Activated CD4-positive, CD25-positive, alpha-beta regulatory T cell treated with anti-CD3 and anti-CD28 coated beads, Interleukin-2, amount 50 U/mL, for 24 hours (primary cell): ENCODE data around the gene TMEM179B.
"Not testable (repeated sequence)": the region's sequence is repeated elsewhere in the genome, so short reads cannot be mapped to it uniquely, and the experiment has no call there.

Experiments
- ATAC-seq, 2 donors: fragments of 150-1000 bp; cut with Tn5 transposase; one replicate each; pipeline ENCODE4 v1.10.0; 2021; ENCODE audit warnings: mild to moderate bottlenecking in 1 of 2, moderate library complexity in 1 of 2

TMEM179B gene, protein sequence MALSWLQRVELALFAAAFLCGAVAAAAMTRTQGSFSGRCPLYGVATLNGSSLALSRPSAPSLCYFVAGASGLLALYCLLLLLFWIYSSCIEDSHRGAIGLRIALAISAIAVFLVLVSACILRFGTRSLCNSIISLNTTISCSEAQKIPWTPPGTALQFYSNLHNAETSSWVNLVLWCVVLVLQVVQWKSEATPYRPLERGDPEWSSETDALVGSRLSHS

DNA sequence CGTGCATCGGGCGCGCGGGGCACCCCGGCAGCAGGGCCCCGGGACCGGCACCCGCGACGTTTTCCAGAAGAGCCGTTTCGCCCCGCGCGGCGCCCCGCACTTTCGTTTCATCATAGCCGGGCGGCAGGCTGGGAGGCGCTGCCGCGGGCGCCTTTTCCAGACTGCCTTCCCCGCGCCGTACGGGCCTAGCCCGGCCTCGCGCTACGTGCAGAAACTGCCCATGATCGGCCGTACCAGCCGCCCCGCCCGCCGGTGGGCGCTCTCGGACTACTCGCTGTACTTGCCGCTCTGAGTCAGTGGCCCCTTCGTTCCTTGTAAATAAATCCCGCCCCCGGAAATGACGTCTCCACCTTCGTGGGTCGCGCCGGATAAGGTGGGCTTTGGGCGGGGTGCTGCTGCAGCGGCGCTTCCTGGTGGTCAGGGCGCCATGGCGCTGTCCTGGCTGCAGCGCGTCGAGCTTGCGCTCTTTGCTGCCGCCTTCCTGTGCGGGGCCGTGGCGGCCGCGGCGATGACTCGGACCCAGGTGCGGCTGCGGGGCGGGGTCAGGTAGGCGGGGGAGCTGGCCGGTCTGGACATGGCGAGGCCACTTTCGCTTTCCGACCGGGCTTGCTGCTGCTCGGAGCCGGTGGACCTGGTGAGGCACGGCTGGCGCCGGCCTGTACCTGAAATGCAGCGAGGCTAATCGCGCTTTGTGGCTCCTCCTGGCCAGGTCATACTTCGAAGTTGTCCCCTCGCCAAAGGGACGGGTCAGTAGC lies at the start of gene TMEM179B:
TMEM179B (plus strand) TSS at position 398 of the 755 bp plus-strand sequence; CDS start at position 428, 30 bp downstream.
- peak; percentile 81 to 82 for ATAC-seq

DNA sequence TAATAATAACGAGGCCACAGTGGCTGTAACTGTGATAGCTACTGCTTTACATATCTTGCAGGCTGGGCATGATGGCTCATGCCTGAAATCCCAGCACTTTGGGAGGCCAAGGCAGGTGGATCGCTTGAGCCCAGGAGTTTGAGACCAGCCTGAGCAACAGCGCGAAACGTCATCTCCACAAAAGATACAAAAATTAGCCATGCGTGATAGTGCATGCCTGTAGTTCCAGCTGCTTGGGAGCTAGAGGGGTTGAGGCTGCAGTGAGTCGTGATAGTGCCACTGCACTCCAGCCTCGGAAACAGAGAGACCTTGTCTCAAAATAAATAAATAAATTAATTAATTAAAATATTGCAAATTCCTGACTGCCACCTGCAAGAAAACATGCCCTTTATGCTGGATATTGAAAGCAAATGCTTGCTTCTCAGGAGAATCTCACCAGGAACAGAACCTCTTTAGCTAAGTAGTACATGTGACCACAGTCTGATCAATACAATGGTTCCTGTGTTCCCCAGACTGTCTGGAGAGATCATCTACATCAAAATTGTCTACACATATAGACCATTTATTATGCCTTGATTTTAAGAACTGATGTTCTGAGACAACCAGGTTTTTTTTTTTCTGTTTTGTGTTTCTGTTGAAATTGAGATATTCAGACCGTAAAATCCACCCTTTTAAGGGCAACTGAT lies 39.6 kb upstream of the TMEM179B start:
- no peak for ATAC-seq

DNA sequence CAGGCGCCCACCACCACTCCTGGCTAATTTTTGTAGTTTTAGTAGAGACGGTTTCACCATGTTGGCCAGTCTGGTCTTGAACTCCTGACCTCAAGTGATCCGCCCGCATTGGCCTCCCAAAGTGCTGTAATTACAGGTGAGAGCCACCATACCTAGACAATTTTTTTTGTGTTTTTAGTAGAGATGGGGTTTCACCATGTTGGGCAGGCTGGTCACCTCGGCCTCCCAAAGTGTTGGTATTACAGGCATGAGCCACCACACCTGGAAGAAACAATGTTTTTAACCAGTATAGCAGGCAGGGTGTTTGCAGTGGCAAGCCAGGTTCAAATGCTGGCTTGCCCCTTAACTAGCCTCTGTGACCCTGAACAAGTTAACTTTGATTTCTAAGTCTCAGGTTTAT lies 37.3 kb upstream of the TMEM179B start:
- ATAC-seq = not testable (repeated sequence)

DNA sequence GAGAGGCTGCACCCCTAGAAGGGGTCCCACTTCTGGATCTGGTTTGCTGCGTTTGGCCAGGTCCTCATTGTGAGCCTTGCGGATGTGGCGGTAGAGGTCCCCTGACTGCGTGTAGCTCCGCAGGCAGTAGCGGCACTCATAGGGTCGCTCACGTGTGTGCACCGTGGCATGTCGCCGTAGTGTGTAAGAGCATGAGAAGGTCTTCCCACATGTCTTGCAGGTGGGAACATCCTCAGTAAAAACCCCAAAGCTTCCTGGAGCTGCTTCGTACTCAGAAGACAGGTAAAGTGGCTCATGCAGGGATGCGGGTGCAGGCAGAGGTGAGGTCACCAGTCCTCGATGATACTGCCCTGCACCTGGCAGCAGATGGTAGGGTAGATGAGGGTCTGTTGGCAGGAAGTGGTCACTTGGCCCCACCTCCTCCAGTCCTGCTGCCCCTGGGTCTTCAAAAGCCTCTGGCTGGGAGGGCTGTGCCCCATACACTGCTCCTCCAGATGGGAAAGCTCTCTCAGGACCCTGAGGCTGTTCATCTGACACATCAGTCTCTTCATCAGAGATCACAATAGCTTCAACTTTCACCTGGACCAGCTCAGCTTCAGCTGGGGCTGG lies 34.9 kb upstream of the TMEM179B start:
- no peak for ATAC-seq

DNA sequence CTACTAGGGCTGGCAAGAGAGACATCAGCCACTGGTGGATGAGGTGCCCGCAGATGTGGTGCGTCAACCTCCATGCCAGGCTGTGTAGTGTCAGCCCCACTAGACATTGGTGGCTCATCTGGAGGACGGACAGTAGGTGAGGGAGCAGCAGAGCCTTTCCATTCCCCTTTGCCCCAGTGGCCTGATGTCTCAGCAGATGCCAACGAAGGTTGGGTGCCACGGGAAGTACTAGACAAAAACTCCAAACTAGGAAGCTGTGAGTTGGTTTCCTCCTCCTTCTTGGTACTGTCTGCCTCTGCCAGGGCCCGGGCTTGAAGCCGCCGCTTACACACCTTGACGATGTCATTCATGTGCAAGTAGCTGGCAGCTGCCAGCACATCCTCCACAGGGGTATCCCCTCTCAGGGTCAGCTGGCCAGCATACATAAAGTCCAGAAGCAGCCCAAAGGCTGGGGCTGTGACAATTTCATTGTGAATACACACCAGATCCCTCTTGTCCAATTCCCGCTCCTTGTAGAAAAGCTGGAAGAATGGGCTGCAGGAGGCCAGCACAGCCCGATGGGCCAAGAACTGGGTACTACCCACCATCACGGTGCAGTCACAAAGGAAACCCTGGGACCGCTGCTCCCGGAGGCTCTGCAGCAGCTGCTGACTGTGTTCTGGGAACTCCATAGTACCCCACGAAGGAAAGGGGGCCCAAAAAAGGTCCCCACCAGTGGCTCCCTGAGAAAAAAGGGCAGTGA lies 34.0 kb upstream of the TMEM179B start:
- ATAC-seq = no peak

DNA sequence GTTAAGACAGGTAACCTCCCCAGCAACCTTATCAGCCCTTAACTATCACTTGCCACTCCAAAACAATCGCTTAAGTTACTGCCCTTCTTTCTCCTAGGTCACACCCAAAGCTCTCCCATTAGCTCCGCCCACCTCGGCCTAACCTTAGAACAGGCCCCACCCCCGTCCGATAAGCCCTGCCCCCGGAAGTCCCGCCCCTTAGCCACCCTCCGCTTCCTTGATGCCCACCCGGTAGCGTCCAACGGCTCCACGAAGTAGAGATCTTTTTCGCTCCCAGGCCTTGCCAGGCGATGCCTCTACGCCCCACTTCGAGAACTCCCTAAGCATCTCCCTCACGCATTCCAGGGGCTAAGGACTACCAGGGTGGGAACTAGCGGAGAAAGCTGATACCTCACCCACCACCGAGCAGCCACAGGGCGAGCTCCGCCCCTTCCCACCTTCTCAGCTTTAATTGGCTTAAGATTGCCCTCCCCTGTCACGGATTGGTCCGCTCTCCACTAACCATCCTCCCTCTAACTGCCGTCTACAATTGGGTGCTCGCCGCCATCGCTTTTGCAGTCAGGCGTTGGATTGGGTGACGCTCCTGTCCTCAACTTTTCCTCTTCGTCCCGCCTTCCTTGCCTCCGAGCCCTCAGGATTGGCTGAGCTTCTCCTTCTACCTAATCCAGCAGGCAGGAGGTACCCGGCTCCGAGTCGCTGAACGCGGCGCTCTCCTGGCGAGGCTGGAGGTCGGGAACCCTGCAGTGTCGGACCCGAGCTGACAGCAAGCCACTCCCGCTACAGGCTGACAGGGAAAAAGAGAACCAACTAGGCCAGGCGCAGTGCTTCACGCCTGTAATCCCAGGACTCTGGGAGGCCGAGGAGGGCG lies 33.2 kb upstream of the TMEM179B start, which contains the start of gene ZBTB3:
ZBTB3 (minus strand) TSS at position 425 of the 868 bp plus-strand sequence. CDS start 496 bp downstream, outside the sequence.
- peak; percentile 97 to 98 for ATAC-seq

DNA sequence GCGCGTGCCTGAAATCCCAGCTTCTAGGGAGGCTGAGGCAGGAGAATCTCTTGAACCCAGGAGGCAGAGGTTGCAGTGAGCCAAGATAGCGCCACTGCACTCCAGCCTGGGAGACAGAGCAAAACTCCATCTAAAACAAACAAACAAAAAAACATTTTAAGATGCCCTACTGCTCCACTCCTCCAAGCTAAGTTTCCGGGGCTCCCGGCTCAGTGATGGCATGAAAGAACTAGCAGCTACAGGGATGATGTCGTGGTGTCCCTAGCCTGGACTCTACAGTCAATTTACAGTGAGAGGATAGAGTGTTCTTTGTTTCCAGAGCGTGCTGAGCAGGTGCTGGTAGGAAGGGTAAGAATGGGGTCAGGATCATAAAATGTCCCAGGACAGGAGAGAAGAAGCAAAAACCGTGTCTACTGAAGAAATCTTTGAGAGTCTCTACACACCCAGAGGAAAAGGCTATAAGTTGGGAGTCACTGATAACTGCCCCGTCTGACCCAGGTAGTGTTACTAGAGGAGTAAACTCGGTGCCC lies 32.1 kb upstream of the TMEM179B start:
- no peak for ATAC-seq

DNA sequence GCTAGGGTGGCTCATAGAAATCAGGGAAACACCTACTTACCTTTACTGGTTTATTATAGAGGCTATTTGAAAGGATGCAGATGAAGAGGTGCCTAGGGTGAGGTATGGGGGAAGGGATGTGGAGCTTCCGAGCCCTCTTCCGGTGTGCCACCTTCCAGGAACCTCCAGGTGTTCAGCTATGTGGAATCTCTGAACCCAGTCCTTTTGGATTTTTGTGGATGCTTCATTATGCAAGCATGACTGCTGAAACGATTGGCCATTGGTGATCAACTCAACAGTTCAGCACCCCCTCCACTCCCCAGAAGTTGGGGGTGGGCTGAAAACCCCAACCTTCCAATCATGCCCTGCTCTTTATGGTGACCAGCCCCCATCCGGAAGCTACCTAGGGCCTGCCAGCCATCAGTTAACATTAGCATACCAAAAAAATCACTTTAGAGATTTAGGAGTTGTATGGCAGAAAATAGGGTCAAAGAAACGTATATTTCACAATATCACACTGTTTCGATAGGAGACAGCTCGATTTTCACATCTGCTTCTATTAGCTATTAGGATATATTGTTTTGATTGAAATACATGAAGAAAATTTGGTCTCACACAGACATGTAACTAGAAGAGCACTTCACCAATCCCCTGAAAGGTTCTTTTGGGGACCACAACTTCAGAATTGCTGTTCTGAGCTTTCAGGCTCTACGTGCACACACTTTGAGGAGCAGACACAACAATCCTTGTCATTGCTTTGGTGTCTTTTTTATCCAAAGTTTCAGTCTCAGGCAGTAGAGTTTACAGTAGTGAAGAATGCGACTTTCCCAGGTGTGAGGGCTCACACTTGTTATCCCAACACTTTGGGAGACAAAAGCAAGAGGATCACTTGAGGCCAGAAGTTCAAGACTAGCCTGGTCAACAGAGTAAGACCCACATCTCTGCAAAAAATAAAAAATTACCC lies 29.1 kb upstream of the TMEM179B start:
- ATAC-seq = no peak

DNA sequence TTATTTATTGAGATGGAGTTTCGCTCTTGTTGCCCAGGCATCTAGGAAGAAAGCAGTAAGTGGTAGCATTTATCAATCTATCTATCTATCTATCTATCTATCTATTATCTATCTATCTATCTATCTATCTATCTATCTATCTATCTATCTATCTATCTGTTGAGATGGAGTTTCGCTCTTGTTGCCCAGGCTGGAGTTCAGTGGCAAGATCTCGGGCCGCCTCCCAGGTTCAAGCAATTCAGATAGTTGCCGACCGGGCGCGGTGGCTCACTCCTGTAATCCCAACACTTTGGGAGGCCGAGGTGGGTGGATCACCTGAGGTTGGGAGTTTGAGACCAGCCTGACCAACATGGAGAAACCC lies 26.4 kb upstream of the TMEM179B start:
- not testable (repeated sequence) for ATAC-seq

DNA sequence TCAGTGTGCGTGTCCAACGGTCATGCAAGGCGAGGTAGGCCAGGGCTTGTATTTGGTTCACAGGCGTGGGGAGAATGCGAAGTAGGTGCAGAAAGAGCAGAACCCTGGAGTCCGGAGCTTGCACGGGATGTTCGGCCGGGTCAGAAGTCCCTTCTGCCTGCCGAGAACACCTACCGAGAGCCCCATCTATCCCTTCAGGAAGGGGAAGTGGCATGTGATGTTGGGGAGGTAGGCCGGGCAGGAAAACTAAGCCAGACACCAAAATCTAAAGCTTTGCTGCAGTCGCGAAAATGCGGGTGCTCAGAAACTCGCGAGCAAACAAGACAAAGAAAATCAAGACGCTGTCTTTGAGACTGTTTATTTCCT lies 16.4 kb upstream of the TMEM179B start:
- no peak for ATAC-seq

DNA sequence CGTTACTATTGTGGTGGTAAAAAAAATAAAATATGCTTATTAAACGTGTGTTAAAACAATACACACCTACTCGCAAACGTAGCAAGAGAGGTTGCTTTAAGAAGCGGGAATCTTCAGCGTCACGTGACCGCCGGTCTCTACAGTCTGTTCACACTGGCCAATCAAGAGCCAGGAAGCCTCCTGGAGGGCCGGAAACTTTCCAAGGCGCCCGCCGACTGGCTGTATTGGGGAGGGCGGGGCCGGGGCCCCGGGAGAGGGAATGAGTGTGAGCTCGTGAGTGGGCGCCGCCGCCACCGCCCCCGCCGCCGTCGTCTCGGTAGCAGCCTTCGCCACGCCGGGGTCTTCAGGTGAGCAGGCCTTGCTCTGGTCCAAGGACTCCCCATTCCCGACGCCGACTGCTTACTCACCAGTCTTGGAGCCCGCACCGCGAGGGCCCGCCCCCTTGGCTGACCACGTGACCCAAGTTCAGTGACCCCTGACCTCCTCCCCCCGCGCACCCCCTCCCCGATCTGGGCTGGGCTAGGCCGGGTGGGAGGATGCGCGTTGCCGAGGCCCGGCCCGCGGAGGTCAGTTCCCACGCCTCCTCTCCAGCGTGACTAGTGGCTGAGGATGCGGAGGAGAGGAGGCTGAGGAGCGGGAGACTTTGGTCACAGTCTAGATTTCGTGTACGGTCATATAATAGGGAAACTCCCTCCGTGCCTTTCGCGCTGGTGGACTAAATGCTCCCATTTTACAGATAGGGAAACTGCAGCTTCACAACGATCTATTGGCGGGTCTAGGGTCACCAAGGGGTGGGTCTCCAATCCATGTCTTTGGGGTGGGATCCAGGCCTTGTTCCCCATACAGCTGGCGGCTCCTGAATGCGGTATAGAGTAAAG lies 15.8 kb upstream of the TMEM179B start, which contains the start of gene TAF6L:
TAF6L (plus strand) TSS at position 253 of the 878 bp plus-strand sequence. CDS start 4,388 bp downstream, outside the sequence.
- ATAC-seq = peak; percentile 92 to 94

DNA sequence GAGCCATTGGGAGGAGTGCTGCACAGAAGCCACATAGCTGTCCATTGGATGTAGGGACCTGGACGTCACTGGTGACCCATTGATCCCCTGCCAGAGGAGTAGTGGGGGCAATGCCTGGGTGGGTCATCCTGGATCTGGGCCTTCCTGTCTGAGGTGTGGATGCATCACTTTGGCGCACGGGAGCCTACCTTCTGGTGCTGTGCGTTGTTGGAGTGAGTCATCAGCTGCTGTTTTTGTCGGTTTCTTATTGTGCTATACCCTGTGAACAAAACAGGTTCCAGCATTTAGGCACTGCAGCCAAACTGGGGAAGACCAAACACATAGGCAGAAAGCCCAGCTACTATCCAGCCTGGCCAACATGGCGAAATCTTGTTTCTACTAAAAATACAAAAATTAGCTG lies 12.8 kb upstream of the TMEM179B start:
- no peak for ATAC-seq

DNA sequence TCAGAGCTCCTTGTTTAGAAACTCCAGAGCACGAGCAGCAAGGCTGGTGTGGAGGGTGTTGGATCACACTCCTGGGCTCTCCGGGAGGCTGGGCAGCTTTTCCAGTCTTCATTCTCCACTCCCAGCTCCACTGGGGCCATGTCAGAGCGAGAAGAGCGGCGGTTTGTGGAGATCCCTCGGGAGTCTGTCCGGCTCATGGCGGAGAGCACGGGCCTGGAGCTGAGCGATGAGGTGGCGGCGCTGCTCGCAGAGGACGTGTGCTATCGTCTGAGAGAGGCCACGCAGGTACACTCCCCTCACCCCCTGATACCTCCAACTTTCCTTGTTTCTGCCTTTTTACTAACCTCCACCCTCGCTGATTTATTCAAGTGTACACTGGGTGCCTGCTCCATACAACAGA lies 11.6 kb upstream of the TMEM179B start:
- no peak for ATAC-seq

DNA sequence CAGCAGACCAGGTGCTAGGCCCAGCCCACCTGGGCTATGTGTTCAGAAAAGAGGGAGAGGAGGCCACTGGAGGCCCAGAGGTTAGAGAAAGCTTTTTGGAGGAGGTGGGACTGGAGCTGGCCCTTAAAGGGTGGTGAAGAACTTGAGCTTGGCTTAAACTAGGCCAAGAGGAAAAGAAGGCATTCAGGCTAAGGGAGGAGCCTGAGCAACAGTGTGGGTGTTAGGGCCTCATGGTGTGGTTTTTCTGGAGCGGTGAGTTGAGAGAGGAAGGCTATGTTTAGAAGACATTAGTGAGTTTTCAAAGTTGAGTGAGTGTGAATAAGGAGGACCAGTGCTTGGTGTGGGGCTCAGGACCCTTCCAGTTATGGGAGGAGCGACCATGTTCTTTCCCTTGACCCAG lies 9.8 kb upstream of the TMEM179B start:
- ATAC-seq = no peak

DNA sequence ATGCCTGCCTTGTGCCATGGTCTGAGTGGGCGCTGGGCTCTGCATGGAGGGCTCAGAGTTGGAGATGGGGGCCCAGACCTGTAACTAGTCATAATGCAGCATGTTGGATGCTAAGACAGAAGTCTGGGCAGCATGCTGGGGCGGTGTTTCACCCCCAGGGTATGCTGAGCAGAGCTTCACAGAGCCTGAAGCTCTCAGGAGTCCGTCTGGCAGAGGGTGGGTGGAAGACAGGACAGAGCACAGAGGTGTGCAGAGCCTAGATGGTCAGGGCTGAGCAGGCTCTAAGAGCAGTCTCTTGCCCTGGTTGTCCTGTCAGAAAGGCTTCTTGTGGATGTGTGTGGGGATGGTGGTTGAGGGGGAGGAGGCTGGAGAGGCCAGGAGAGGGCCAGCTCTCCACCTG lies 8.8 kb upstream of the TMEM179B start:
- no peak for ATAC-seq

DNA sequence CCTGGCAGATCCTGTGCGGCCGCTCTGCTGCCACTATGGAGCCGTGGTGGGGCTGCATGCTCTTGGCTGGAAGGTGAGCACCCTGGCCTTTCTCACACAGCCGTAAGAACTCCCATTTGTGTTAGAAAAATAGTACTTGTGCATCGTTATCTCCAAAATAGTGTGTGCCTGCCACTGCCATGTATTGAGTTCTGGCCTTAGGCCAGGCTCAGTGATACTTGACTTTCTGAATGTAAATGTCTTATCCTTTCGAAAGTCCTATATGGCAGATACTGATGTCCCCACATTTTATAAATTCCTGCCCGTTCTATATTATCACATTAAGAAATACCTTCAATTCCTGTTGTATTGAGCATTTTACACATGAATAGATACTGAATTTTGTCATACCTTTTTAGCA lies 4.4 kb upstream of the TMEM179B start:
- ATAC-seq = no peak

DNA sequence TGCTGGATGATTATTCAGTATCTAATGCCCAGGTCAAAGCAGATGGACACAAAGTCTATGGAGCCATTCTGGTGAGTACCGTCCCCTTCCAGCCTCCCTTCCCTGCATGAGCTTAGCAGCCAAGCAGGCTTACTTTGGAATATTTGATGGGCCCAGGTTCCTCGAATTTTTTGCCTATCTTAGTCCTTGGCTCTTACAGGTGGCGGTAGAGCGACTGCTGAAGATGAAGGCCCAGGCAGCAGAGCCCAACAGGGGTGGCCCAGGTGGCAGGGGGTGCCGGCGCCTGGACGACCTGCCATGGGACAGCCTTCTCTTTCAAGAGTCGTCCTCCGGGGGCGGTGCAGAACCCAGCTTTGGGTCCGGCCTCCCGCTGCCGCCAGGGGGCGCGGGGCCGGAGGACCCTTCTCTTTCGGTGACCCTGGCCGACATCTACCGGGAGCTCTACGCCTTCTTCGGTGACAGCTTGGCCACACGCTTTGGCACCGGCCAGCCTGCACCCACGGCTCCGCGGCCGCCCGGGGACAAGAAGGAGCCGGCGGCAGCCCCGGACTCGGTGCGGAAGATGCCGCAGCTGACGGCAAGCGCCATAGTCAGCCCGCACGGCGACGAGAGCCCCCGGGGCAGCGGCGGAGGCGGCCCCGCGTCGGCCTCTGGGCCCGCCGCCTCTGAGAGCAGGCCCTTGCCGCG lies 741 bp upstream of the TMEM179B start:
- peak; percentile 75 to 76 for ATAC-seq

DNA sequence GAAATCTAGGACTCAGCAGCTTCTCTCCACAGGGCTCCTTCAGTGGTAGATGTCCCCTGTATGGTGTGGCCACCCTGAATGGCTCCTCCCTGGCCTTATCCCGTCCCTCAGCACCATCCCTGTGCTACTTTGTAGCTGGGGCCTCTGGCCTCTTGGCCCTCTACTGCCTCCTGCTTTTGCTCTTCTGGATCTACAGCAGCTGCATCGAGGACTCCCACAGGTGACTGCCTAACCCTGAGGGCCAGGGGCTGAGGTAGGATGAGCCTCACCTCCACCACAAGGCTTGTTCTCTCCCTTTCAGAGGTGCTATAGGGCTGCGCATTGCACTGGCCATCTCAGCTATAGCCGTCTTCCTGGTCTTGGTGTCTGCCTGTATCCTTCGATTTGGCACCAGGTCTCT lies 1.8 kb downstream of the TMEM179B start:
- no peak for ATAC-seq
